ENCODE results near the gene MSMO1. TPM values are rescaled to one million over a fixed set of nuclear protein-coding genes. Genes with fewer than 3 reads are reported as not detected.

The MSMO1 gene
- total RNA-seq, 1 donor from 2014 or later: 51.8 TPM

DNA sequence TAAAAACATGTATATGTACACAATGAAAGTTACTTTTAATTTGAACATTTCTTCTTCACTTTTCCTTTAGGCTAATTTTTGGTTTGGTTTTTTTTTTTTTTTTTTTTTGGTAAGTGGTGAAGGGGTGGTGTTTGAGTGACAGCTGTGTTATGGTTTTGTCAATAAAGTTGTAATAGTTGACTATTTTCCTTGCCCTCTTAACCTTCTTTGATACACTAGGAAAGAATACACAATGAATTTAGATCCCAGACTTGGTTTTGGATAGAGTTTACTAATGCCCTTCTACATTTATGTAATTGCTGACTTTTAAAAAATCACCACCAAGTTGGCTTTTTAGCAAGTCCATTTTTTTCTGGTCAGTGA lies 38.1 kb upstream of the MSMO1 start:
- Mint-ChIP-seq H3K4me1 (peaks cover 19% of the 10 kb centered on the region), H3K27me3 (ENCODE audit: low read depth) (no peaks in the 10 kb centered on the region), H3K27ac (no peak overlapping the region), H3K4me3 (no peak overlapping the region), H3K9me3 (peaks cover 6% of the 10 kb centered on the region), H3K36me3 (peaks cover 7% of the 10 kb centered on the region)
- DNase-seq (ENCODE audit: low spot score in 2 of 2, unreplicated experiment in 2 of 2): no peak
- TF ChIP-seq, protein P1, sequence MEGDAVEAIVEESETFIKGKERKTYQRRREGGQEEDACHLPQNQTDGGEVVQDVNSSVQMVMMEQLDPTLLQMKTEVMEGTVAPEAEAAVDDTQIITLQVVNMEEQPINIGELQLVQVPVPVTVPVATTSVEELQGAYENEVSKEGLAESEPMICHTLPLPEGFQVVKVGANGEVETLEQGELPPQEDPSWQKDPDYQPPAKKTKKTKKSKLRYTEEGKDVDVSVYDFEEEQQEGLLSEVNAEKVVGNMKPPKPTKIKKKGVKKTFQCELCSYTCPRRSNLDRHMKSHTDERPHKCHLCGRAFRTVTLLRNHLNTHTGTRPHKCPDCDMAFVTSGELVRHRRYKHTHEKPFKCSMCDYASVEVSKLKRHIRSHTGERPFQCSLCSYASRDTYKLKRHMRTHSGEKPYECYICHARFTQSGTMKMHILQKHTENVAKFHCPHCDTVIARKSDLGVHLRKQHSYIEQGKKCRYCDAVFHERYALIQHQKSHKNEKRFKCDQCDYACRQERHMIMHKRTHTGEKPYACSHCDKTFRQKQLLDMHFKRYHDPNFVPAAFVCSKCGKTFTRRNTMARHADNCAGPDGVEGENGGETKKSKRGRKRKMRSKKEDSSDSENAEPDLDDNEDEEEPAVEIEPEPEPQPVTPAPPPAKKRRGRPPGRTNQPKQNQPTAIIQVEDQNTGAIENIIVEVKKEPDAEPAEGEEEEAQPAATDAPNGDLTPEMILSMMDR (IDR thresholded peaks at IDR 0.05; ENCODE audit: unreplicated experiment): no peak

DNA sequence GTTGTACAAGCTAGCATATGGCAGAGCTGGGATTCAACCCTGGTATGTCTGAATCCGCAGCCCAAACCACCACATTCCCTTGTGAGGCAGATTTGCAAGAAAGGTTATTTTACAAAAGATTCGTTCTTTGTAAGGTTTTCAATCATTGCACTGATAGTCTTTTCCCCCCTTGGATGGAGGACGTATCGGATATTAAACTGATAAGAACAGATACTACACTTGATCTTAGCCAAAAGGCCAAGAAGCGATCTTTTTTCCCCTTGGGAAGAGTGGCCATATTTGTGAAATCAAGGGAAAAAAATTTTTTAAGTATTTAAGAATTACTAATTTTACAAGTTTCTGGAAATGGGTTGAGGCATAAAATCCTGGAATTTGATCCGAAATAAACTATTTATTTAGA lies 34.4 kb upstream of the MSMO1 start:
- Mint-ChIP-seq H3K4me3 (no peak overlapping the region), H3K27me3 (ENCODE audit: low read depth) (no peaks in the 10 kb centered on the region), H3K36me3 (peaks cover 1% of the 10 kb centered on the region), H3K27ac (no peak overlapping the region), H3K9me3 (no peaks in the 10 kb centered on the region), H3K4me1 (peaks cover 25% of the 10 kb centered on the region)
- DNase-seq (ENCODE audit: low spot score in 2 of 2, unreplicated experiment in 2 of 2): no peak
- TF ChIP-seq, protein P1 (IDR thresholded peaks at IDR 0.05; ENCODE audit: unreplicated experiment): no peak

GRCh38 chr4:165293927-165294649 lies 33.4 kb upstream of the MSMO1 start:
- H3K27ac Mint-ChIP-seq: peak overlapping the region; percentile 56

GRCh38 chr4:165294907-165295306 lies 32.6 kb upstream of the MSMO1 start:
- Mint-ChIP-seq H3K9me3 (no peaks in the 10 kb centered on the region), H3K4me3 (no peak overlapping the region), H3K4me1 (peaks cover 12% of the 10 kb centered on the region), H3K36me3 (peaks cover 5% of the 10 kb centered on the region), H3K27ac (peak overlapping the region; percentile 9), H3K27me3 (ENCODE audit: low read depth) (no peaks in the 10 kb centered on the region)
- TF ChIP-seq, protein P1 (IDR thresholded peaks at IDR 0.05; ENCODE audit: unreplicated experiment): no peak
- no peak for DNase-seq (ENCODE audit: low spot score in 2 of 2, unreplicated experiment in 2 of 2)

More at GRCh38 chr4:165293927-165294649, 33.4 kb upstream of the MSMO1 start:
- H3K4me3 Mint-ChIP-seq: no peak overlapping the region
- no peaks in the 10 kb centered on the region for H3K27me3 Mint-ChIP-seq (ENCODE audit: low read depth)
- H3K9me3 Mint-ChIP-seq: no peaks in the 10 kb centered on the region
- H3K4me1 Mint-ChIP-seq: peaks cover 16% of the 10 kb centered on the region
- TF ChIP-seq, protein P1 (IDR thresholded peaks at IDR 0.05; ENCODE audit: unreplicated experiment): no peak
- no peak for DNase-seq (ENCODE audit: low spot score in 2 of 2, unreplicated experiment in 2 of 2)
- H3K36me3 Mint-ChIP-seq: peaks cover 5% of the 10 kb centered on the region

DNA sequence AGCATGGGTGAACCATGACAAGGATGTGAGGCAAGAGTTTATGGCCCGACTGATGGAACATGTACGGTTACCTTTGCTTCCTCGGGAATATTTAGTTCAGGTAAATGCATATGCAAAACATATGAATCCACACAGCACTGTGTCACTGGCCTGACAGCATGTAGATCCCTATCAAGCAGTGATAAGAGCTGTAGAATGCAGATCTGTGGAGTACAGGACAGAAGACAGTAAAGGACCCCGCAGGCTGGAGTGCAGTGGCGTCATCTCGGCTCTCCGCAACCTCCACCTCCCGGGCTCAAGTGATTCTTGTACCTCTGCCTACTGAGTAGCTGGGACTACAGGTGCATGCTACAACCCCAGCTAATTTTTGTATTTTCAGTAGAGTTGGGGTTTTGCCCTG lies 29.8 kb upstream of the MSMO1 start:
- no peak overlapping the region for H3K4me3 Mint-ChIP-seq
- peaks cover 7% of the 10 kb centered on the region for H3K36me3 Mint-ChIP-seq
- peaks cover 12% of the 10 kb centered on the region for H3K4me1 Mint-ChIP-seq
- H3K27ac Mint-ChIP-seq: no peak overlapping the region
- H3K27me3 Mint-ChIP-seq (ENCODE audit: low read depth): no peaks in the 10 kb centered on the region
- TF ChIP-seq, protein P1 (IDR thresholded peaks at IDR 0.05; ENCODE audit: unreplicated experiment): no peak
- no peak for DNase-seq (ENCODE audit: low spot score in 2 of 2, unreplicated experiment in 2 of 2)
- no peaks in the 10 kb centered on the region for H3K9me3 Mint-ChIP-seq
